Activated CD8-positive, alpha-beta memory T cell treated with anti-CD3 and anti-CD28 coated beads, Interleukin-2, amount 50 U/mL, for 48 hours (primary cell): ENCODE data around the gene ELMOD1.
"Not testable (repeated sequence)": the region's sequence is repeated elsewhere in the genome, so short reads cannot be mapped to it uniquely, and the experiment has no call there.

Experiments used
- DNase-seq: peaks from one replicate; pipeline ENCODE4 v3.0.0-alpha.2; 2020

Gene ELMOD1

DNA sequence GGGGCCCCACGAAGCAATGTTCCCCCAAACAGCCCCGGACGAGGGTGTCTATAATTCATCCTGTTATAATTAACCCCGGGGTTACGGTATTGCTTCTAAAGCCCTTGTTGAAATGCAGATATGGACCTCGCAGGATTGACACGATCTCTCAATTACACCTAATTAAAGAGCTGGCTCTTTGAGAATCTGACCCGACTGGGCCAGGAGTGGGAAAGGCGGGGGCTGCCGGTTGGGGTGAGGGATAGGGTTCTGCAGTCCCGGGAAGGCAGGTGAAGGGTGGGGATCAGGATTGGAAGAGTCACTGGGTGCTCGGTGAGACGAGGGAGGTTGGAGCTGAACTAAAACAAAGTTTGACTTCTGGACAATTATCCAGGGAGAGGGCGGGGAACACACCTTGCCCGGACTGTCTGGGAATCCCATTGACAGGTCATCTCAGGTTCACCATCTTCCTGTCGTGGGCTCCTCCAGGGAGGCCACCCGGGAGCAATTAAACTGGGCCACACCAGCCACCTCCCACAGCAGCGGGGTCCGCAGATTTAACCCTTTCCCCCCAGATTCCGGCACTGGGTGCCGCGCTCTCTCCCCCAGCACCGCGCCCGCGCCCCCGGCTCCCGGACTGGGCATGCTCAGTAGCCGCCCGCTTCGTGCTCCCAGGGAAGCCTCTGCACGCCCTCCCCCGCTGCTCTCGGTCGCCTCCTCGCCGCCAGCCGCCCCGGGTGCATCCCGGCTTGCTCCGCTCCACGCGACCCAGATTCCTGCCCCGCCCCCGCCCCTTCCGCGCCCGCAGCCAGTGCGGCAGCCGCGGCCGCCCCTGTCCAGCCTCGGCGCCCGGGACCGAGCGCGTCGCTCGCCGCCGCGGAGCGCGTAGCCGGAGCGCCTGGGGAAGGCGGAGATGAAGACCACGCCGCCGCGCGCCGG, at the start of gene ELMOD1:
ELMOD1 (plus strand) TSS at position 688 of the 918 bp plus-strand sequence. CDS start 27,043 bp downstream, outside the sequence.
- peak; percentile 70 for DNase-seq

DNA sequence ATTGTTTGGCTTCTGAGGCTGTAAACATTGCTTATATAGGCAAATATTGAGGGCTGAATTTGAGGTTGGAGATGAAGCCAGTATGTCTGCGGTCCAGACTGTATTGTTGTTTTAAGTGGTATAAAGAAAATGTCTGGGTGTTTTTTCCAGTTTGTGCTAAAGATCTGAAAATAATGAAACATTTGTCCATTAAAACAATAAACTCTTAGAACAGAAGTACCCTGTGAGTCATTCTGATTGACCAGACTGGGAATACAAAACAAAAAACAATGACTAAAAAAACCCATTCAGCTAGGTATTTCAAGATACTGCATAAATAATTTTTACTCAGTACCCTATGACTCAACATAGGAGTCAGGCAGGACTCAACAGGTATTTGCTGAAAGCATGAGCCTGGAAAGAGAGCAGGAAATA, 45.8 kb upstream of the ELMOD1 start:
- no peak for DNase-seq

DNA sequence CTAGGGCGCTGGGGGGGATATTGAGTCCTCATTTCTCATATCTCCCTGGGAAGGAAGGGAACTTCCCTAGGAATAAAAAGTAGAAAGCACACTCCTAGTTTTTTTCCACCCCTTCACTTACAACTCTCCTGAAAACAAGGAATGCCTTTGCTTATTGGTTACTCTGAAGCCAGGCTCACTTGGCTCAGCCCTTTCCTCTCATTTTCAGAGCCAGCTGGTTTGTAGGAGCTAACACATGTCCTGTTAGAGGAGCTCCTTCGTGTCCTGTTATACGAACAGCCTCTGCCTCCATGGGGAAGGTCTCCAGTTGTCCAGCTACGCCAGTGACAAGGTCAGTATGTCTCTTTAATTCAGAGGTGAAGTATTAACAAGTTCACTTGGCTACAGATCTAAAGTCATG, 43.0 kb upstream of the ELMOD1 start:
- no peak for DNase-seq

DNA sequence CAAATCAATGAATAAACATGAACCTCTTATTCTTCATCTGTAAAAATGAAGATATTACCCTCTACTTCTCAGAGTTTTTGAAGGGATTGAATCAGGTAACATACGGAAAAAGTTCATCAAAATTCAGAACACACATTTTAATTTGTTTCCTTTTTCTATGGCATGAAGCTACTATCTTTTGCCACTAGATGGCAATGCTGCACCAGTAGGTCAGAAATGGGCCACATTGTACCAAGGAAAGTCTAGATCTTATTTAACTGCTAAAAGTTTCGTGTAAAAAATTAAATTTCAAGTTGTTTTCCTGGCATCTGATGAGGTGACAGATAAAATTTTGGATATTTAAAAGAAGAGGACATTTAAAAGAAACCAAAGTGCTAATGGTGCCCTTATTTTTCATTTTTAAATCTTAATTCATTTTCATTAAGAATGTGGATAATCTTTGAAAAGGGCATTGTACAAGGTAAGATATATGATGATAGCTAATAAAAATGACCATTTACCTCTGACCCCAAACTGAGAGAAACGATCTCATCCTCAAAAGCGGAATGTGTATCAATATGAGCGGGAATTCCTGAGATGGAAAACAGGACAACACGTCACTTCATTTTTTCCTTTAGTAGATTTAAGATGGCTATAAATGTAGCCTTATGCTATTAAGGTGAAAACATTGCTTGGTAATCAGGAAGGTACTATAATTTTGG, 41.5 kb upstream of the ELMOD1 start:
- DNase-seq, result no peak

DNA sequence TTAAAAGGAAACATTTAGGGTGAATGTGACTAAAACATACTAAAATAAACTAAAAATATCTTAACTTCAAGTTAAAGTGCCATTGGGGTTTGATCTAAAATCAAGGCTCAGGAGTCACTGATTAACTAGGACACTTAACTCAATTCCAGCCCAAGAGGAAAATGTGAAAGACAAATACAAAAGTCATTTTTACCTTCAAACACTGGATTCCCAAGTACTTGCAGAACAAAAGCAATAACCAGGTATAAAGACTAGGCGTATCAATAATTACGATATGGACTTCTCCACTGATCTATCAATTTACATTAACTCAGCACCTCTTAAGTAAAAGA, 41.0 kb upstream of the ELMOD1 start:
- DNase-seq, result no peak

GRCh38 chr11:107550304-107550703, 40.6 kb upstream of the ELMOD1 start:
- DNase-seq, result no peak

GRCh38 chr11:107561688-107562087, 29.3 kb upstream of the ELMOD1 start:
- no peak for DNase-seq

- DNase-seq, result no peak
Measured at GRCh38 chr11:107562647-107563208, 28.2 kb upstream of the ELMOD1 start.

- no peak for DNase-seq
Measured at GRCh38 chr11:107563702-107564101, 27.2 kb upstream of the ELMOD1 start.

- no peak for DNase-seq
Measured at GRCh38 chr11:107564877-107565218, 26.1 kb upstream of the ELMOD1 start.

DNA sequence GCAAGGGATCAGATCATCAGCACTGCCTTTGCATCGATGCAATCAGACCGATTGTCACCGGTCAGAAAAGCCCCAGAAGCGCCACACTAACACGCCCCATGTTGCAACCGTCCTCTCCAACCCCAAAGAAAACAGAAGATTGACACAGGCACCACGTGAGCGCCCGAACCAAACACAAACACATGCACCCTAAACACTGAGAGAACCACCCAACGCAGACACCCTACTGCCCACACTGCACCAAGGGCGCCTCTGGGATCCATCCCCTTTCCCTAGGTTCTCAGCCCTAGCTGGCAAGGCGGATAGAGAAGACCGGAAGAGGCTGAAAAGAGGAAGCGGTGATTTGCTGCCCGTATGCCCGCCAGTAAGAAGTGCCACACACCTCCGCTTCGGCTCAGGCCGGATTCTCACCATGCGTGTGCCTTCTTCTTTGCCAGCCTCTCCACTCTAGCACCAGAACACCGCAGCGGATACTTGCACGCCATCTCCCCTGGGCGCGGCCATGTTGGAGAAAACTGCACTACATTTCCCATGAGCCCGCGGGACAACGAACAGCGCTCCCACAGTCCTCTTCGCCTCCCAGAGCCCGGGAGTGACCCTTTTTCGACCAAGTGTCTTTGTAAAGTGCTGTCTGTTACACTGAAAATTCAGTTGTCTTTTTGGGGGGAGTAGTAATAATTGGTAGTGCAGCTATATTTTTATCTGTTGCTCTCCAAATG, 25.6 kb upstream of the ELMOD1 start, which contains the start of gene ALKBH8:
ALKBH8 (minus strand) TSS at position 517 of the 719 bp plus-strand sequence. CDS start 4,842 bp downstream, outside the sequence.
- DNase-seq, result peak; percentile 86

GRCh38 chr11:107565955-107566501, 24.9 kb upstream of the ELMOD1 start:
- DNase-seq, result not testable (repeated sequence)

DNA sequence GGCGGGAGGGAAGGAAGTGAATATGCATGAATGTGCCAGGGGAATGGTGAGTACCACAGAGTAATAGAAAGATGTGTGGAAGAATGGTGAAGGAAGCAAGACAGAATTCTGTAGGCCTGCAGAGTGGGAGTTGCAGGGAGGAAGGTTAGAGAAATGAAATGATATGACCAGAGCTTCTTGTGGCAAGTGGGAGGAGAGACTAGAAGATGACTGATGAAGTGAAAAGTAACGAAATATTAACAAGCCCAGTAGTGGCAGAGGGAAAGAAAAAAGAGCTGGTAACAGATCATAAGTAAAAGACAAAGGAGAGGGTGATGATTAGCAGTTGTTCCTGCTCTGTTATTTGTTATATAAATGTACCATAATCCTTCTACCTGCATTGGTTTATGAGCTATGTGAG, 24.4 kb upstream of the ELMOD1 start:
- no peak for DNase-seq

GRCh38 chr11:107567739-107568335, 23.1 kb upstream of the ELMOD1 start:
- DNase-seq, result no peak

DNA sequence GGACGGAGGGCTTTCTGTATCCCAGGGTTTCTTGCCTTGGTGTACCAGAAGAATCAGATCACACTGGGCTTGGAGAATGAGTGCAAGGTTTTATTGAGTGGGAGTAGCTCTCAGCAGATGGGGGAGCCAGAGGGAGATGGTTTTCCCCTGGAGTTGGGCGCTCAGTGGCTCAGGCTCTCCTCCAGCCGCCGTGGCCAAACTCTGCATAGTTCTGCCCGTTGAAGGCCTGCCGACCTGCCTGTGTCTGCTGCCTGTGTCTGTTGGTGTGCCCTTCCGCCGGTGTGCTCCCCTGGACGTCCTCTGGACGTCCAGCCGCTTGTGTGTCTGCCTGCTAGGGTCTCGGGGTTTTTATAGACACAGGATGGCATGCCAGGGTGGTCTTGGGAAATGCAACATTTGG, 20.9 kb upstream of the ELMOD1 start:
- no peak for DNase-seq

DNA sequence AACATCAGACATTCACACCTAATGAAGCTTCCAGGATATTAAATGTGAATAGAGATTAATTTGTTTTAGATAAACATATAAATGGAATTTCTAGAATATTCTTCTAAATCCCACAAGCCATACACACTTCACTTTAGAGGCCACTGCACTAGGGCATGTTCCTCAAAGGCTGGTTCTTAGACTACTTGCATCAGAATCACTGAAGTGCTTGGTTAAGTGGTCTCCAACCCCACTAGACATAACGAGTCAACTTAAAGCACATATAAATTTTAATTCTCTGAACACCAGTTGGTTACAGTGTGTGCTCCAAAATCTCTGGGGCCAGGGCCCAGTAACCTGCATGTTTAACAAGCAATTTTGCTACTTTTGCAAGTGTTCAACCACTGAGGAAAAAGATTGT, 17.5 kb upstream of the ELMOD1 start:
- no peak for DNase-seq

GRCh38 chr11:107576497-107577345, 14.2 kb upstream of the ELMOD1 start:
- not testable (repeated sequence) for DNase-seq

GRCh38 chr11:107577346-107577711, 13.6 kb upstream of the ELMOD1 start:
- no peak for DNase-seq

DNA sequence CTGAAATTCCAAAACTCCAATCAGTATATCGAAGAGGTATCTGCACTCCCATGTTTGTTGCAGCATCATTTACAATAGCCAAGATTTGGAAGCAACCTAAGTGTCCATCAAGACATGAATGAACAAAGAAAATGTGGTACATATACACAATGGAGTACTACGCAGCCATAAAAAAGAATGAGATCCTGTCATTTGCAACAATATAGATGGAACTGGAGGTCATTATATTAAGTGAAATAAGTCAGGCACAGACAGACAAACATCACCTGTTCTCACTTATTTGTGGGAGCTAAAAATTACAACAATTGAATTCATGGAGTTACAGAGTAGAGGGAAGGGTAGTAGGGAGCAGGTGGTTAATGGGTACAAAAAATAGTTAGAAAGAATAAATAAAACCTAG, 11.8 kb upstream of the ELMOD1 start:
- DNase-seq, result not testable (repeated sequence)

DNA sequence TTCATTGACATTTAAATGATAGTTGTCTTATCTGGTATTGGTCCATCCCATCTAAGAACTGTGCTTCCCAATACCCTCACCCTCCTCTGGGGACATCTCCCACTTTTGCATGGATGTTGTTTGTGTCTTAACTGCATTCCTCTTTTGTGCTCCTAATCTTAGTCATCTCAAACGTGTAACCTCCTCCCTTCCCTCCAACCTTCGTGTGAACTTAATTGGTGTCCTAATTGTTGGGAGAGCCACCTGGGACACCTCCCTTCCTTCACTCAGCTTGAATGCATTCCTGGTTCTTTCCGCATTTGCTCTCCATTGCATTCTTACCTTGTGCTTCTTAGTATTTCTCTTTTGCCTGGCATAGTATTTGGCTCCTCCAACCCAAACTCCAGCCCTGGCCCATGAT, 9.8 kb upstream of the ELMOD1 start:
- DNase-seq, result no peak

- no peak for DNase-seq
Measured at GRCh38 chr11:107583629-107584195, 7.2 kb upstream of the ELMOD1 start.
